BJ (cell line): ENCODE data around the gene RHO. TPM values are rescaled to one million over a fixed set of nuclear protein-coding genes. Genes with fewer than 3 reads are reported as not detected.

Source experiments
- CTCF ChIA-PET: fragments of 350-600 bp; formaldehyde crosslinking; extraction: SDS; loops from one replicate; lab custom pipeline; 2021; ENCODE audit warnings: antibody characterized with exemption, inconsistent platforms; lab: Yijun Ruan, JAX
- POLR2A ChIA-PET: fragments of 300-600 bp; sonication (Branson Sonifier 250); formaldehyde crosslinking; extraction: SDS; loops from one replicate; lab custom pipeline; 2021; ENCODE audit warnings: antibody characterized with exemption; lab: Charles Lee
- DNase-seq: peaks from one replicate; pipeline ENCODE4 v3.0.0-alpha.2; 2011; ENCODE audit warnings: low read depth
- H3K27me3 ChIP-seq: 2 replicates; pipeline ENCODE4 v1.6.0; 2011; ENCODE audit warnings: low read length; ENCODE audit not compliant: control insufficient read depth, insufficient read depth
- H3K36me3 ChIP-seq: 2 replicates; pipeline ENCODE4 v1.5.1; 2011; ENCODE audit warnings: low read length; ENCODE audit not compliant: control insufficient read depth, insufficient read depth
- H3K4me3 ChIP-seq: 2 replicates; pipeline ENCODE4 v1.5.1; 2011; ENCODE audit warnings: low read depth, mild to moderate bottlenecking, control low read depth, low read length
- CTCF ChIP-seq: IDR thresholded peaks from 2 replicates; pipeline ENCODE4 v1.5.1; 2011; ENCODE audit warnings: low read depth, mild to moderate bottlenecking, control low read depth, inconsistent platforms, low read length, moderate library complexity; ENCODE audit not compliant: insufficient read depth
- polyA plus RNA-seq: library from polyadenylated mRNA; depleted of rRNA; stranded (reverse); fragments of >200 nt; gene quantifications from 2 replicates; pipeline ENCODE4 v1.2.3, GENCODE V29; 2011

RHO gene
- polyA plus RNA-seq, 1 experiment, result not detected

DNA sequence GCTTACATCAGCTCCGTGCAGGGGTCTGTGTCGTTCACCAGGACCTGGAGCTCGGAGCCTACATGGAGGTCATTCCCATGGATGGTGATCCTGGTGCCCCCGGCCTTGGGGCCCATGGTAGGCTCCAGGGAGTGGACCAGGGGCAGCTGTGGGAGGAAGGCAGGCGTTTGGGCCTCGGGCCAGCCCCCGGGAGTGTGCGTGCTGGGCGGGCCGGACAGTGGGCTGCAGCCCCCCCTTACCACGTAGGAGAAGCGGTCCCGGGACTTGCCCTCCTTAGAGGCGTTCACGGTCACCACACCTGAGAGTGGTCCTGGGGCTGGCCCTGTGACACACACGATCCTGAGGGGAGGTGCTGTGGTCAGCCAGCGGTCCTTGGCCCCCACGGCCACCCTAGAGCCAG is 44.2 kb downstream of the RHO start:
- no peak for TF ChIP-seq CTCF

GRCh38 chr3:129573493-129573892 is 45.1 kb downstream of the RHO start:
- no peak for DNase-seq
- H3K4me3 ChIP-seq, result no peak overlapping the region
- H3K27me3 ChIP-seq, result no peaks in the 10 kb centered on the region
- peaks cover 37% of the 10 kb centered on the region for H3K36me3 ChIP-seq
- no peak for TF ChIP-seq CTCF
- CTCF ChIA-PET, result interaction anchor here (0.7 kb wide), 1 partner anchor 9 kb away, joined by 3 read pairs; no protein-coding TSS in a partner anchor
- POLR2A ChIA-PET, result no interaction called here

More for the DNA sequence above, 44.2 kb downstream of the RHO start:
- H3K27me3 ChIP-seq, result no peaks in the 10 kb centered on the region
- POLR2A ChIA-PET, result no interaction called here
- H3K4me3 ChIP-seq, result no peak overlapping the region
- DNase-seq, result no peak
- CTCF ChIA-PET, result no interaction called here
- peaks cover 35% of the 10 kb centered on the region for H3K36me3 ChIP-seq

DNA sequence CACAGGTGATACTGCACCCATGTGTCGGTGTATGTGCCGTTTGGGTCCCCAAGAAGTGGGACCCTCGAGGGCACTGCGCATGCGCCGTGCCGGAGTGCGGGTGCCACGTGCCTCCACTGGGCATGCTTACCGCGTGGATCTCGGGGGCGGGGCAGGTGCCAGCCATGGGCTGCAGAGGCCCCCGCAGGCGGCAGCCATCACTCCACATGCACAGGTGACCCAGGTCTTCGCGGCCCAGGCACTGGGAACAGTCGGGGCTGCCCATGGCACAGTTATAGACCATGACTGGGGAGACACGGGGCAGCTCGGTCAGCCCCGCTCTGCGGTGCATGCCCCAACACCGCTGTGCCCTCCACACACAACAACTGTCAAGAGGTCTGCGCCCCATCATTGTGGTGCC is 45.8 kb downstream of the RHO start:
- Histone ChIP-seq H3K4me3 (no peak overlapping the region), H3K27me3 (no peaks in the 10 kb centered on the region), H3K36me3 (peaks cover 39% of the 10 kb centered on the region)
- CTCF ChIA-PET, result no interaction called here
- no peak for DNase-seq
- POLR2A ChIA-PET, result no interaction called here
- no peak for TF ChIP-seq CTCF

DNA sequence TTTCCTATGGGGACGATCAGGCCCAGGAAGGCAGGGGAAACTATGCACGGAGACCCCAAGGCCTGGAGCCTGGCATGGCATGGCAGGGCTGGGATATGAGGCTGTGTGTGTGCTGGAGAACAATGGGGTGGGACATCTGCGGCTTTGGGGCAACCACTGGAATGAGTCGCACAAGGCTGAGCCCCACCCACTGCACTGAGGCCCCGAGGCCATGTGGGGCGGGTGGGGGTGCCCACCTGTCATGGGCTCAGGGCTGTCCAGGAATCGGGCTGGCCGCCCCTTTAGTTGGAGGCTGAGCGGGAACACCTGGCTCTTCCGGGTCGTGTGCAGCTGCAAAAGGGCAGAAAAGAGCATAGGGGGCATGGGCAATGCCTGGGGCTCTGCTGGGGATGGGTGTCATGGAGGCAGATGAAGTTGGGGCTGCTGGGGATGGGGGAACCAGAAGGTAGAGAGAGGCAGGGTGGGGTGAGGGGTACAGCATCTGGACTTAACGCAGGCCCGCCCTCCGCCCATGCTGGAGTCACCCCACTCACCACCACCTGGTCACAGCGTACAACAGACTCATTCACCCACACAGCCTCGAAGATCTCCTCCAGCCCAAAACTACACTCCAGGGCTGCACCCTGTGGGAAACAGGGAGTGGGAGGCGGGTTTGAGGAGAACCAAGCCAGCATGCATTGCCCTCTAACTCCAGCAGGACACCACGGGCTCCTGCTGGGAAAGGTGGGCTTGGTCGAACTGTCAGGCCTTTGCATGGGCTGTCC is 47.0 kb downstream of the RHO start:
- Histone ChIP-seq H3K27me3 (no peaks in the 10 kb centered on the region), H3K4me3 (no peak overlapping the region), H3K36me3 (peaks cover 37% of the 10 kb centered on the region)
- ChIA-PET CTCF (interaction anchor here (1.0 to 2.4 kb wide), 3 partner anchors 16 to 21 kb away, joined by 3 to 6 read pairs (median 4); no protein-coding TSS in a partner anchor), POLR2A (no interaction called here)
- TF ChIP-seq CTCF, result no peak
- no peak for DNase-seq

DNA sequence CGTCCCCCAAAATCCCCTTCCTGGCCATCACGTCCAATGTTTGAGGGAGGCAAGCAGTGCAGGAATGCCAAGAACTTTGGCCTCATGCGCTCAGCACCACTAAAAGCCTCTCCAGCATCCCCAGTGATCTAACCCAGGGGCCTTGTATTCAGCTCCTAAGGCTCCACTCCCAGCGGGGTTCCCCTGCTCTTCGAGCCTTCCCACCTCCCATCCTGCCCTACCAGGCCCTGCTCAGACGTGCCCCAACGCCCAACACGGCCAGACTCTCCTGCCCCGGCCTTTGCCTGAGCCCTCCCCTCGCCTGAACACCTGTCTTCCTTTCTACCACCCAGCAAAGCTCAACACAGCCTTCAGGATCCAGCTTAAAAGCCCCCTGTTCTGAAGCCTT is 47.6 kb downstream of the RHO start:
- DNase-seq, result no peak
- no peak overlapping the region for H3K4me3 ChIP-seq
- ChIA-PET CTCF (interaction anchor here (0.8 to 2.4 kb wide), 4 partner anchors 9 to 21 kb away, joined by 3 to 6 read pairs (median 4); no protein-coding TSS in a partner anchor), POLR2A (no interaction called here)
- TF ChIP-seq CTCF, result no peak
- H3K36me3 ChIP-seq, result peaks cover 34% of the 10 kb centered on the region
- no peaks in the 10 kb centered on the region for H3K27me3 ChIP-seq
